HepG2 (cell line): ENCODE data around the gene CHFR. TPM values are rescaled to one million over a fixed set of nuclear protein-coding genes. Genes with fewer than 3 reads are reported as not detected.
A peak's percentile ranks its signal among the peaks of the same experiment; 100 is the strongest.
"Not testable (repeated sequence)": the region's sequence is repeated elsewhere in the genome, so short reads cannot be mapped to it uniquely, and the experiment has no call there.

Source experiments
- ATAC-seq: fragments of 200-7000 bp; cut with Tn5 transposase; 3 replicates; pipeline ENCODE4 v1.9.1; 2020; ENCODE audit warnings: mild to moderate bottlenecking, moderate library complexity
- BruUV-seq: library from RNA; stranded (reverse); fragments of 400-500 nt; replicated peaks from 2 replicates; lab custom pipeline; 2021; lab: Mats Ljungman, UMichigan
- CTCF ChIA-PET: fragments of 300-600 bp; formaldehyde crosslinking; extraction: SDS; loops from one replicate; lab custom pipeline; 2021; ENCODE audit warnings: low total read pairs, inconsistent platforms, low intra/inter-chr PET ratio; lab: Yijun Ruan, JAX
- POLR2A ChIA-PET: fragments of 350-600 bp; sonication (Branson Sonifier 250); formaldehyde crosslinking; loops from one replicate; lab custom pipeline; 2020; ENCODE audit warnings: antibody characterized with exemption, inconsistent platforms; lab: Yijun Ruan, JAX
- DNase-seq: peaks from one replicate; pipeline ENCODE4 v3.0.0-alpha.2; 2015; ENCODE audit warnings: low spot score
- FAIRE-seq: peaks from 3 replicates; lab custom pipeline; 2011; peaks lifted over from hg19 to GRCh38; lab: Jason Lieb, UNC
- H2AFZ ChIP-seq: one replicate; pipeline ENCODE4 v1.6.1; 2011; ENCODE audit warnings: low read length, inconsistent platforms
- H3K27ac ChIP-seq: fragments of 300-600 bp; 3 replicates; pipeline ENCODE4 v1.8.0; 2011; ENCODE audit warnings: mixed run types, mild to moderate bottlenecking, mixed read lengths, low read length, inconsistent platforms; ENCODE audit not compliant: insufficient read depth; ENCODE audit errors: extremely low read length
- H3K27me3 ChIP-seq, 2 experiments: fragments of 200-600 bp in 1 of 2; 2 replicates in 1 of 2; 3 replicates in 1 of 2; pipeline versions ENCODE4 v1.6.0 to v1.8.0; 2011; ENCODE audit warnings: low read length in 2 of 2, mild to moderate bottlenecking in 2 of 2, moderate library complexity in 2 of 2, inconsistent platforms in 1 of 2; ENCODE audit not compliant: insufficient read depth in 2 of 2, control insufficient read depth in 1 of 2
- H3K36me3 ChIP-seq, 2 experiments: fragments of 200-600 bp in 1 of 2; replicated peaks in 1 of 2; 2 replicates in 1 of 2; 3 replicates in 1 of 2; pipeline versions ENCODE4 v1.5.1 to v1.8.0; 2011; ENCODE audit warnings: low read length in 2 of 2, inconsistent platforms in 1 of 2; ENCODE audit not compliant: insufficient read depth in 2 of 2, control insufficient read depth in 1 of 2
- H3K4me1 ChIP-seq: 2 replicates; pipeline ENCODE4 v1.5.1; 2012; ENCODE audit warnings: low read length, inconsistent platforms; ENCODE audit not compliant: insufficient read depth
- H3K4me2 ChIP-seq: 2 replicates; pipeline ENCODE4 v1.6.0; 2011; ENCODE audit warnings: low read depth, low read length, inconsistent platforms
- H3K4me3 ChIP-seq, 3 experiments: fragments of 200-600 bp in 1 of 3; sonication (generic), shearing (Covaris generic) in 1 of 3; replicated peaks in 1 of 3; 2 replicates each; pipeline ENCODE4 v1.5.1; 2011 to 2016; ENCODE audit warnings: low read length in 3 of 3, inconsistent platforms in 2 of 3, low read depth in 2 of 3, mild to moderate bottlenecking in 2 of 3, control low read depth in 1 of 3, mixed read lengths in 1 of 3; ENCODE audit not compliant: insufficient read depth in 1 of 3
- H3K79me2 ChIP-seq: one replicate; pipeline ENCODE4 v1.6.1; 2011; ENCODE audit warnings: low read length, inconsistent platforms; ENCODE audit not compliant: insufficient read depth
- H3K9ac ChIP-seq: 2 replicates; pipeline ENCODE4 v1.6.0; 2011; ENCODE audit warnings: mild to moderate bottlenecking, low read depth, low read length, inconsistent platforms; ENCODE audit not compliant: insufficient read depth
- H3K9me3 ChIP-seq: 2 replicates; pipeline ENCODE4 v1.5.1; 2012; ENCODE audit warnings: mild to moderate bottlenecking, low read length
- H4K20me1 ChIP-seq: 2 replicates; pipeline ENCODE4 v1.6.0; 2011; ENCODE audit warnings: inconsistent platforms, mild to moderate bottlenecking, low read length, moderate library complexity; ENCODE audit not compliant: insufficient read depth
- ELF3 ChIP-seq: IDR thresholded peaks from 2 replicates; pipeline ENCODE4 v1.6.1; 2016; ENCODE audit warnings: missing genetic modification reagents, missing compliant biosample characterization
- EP300 ChIP-seq, 3 experiments: sonication (generic) in 1 of 3; formaldehyde crosslinking in 1 of 3; IDR thresholded peaks; 2 replicates each; pipeline versions ENCODE4 v1.5.1 to v1.6.1; 2011 to 2020; ENCODE audit warnings: low read depth in 2 of 3, low read length in 2 of 3, borderline replicate concordance in 1 of 3, improper control_type of control experiment in 1 of 3, mild to moderate bottlenecking in 1 of 3, missing genetic modification reagents in 1 of 3, moderate library complexity in 1 of 3
- FOXK1 ChIP-seq: sonication (generic); formaldehyde crosslinking; IDR thresholded peaks from 2 replicates; pipeline ENCODE4 v1.4.0; 2020; ENCODE audit warnings: low read depth, missing genetic modification reagents, borderline replicate concordance
- FOXO1 ChIP-seq: sonication (generic); formaldehyde crosslinking; IDR thresholded peaks from 2 replicates; pipeline ENCODE4 v1.4.0; 2020; ENCODE audit warnings: missing genetic modification reagents
- PHF5A ChIP-seq: IDR thresholded peaks from one replicate; pipeline ENCODE4 v1.6.1; 2018; ENCODE audit warnings: low read depth, missing genetic modification reagents; ENCODE audit not compliant: unreplicated experiment
- PHF8 ChIP-seq: sonication (generic); formaldehyde crosslinking; IDR thresholded peaks from 2 replicates; pipeline ENCODE4 v1.5.0; 2020; ENCODE audit warnings: missing genetic modification reagents
- RBAK ChIP-seq: sonication (generic); formaldehyde crosslinking; IDR thresholded peaks from 2 replicates; pipeline ENCODE4 v1.5.1; 2020; ENCODE audit warnings: mild to moderate bottlenecking, missing genetic modification reagents
- SP140L ChIP-seq: sonication (generic); formaldehyde crosslinking; IDR thresholded peaks from 2 replicates; pipeline ENCODE4 v1.4.0; 2020; ENCODE audit warnings: missing genetic modification reagents, borderline replicate concordance
- TAF15 ChIP-seq: fragments of 200-400 bp; formaldehyde crosslinking; IDR thresholded peaks from one replicate; pipeline ENCODE4 v1.6.1; 2018; ENCODE audit warnings: mild to moderate bottlenecking, low read depth, low read length; ENCODE audit not compliant: poor library complexity, severe bottlenecking
- ZNF510 ChIP-seq: sonication (generic); formaldehyde crosslinking; IDR thresholded peaks from 2 replicates; pipeline ENCODE4 v1.4.0; 2020; ENCODE audit warnings: low read depth, mild to moderate bottlenecking, missing genetic modification reagents
- ZNF713 ChIP-seq: sonication (generic); formaldehyde crosslinking; IDR thresholded peaks from 2 replicates; pipeline ENCODE4 v1.4.0; 2020; ENCODE audit warnings: mild to moderate bottlenecking, missing genetic modification reagents
- WGBS: methylation state at CpG from one replicate; pipeline ENCODE4 v1.1.6; 2017; ENCODE audit warnings: low lambda C conversion rate; 5-methylcytosine and 5-hydroxymethylcytosine counted together
- in situ Hi-C: cut with HindIII; loops from 2 replicates; pipeline ENCODE4 v1.10.0; 2017; ENCODE audit warnings: low pct_unique_long_range_greater_than_20kb; ENCODE audit not compliant: extremely low pct_ligation_motif_present
- intact Hi-C: fragments of 100-400 bp; cut with micrococcal nuclease; formaldehyde crosslinking; loops from one replicate; pipeline ENCODE4 v1.10.0; 2022; ENCODE audit not compliant: unreplicated experiment
- polyA plus RNA-seq, 8 experiments: library from polyadenylated mRNA; depleted of rRNA in 3 of 8; stranded (reverse) in 7 of 8; unstranded in 1 of 8; fragments of >200 nt; fragmentation: Illumina TruSeq in 4 of 8; extraction: Trizol in 4 of 8; gene quantifications; 2 replicates each; pipeline versions ENCODE4 v1.2.1 to v1.2.3, GENCODE V29; 2011 to 2016; ENCODE audit warnings: low read depth in 4 of 8, missing spikeins in 1 of 8, mixed read lengths in 1 of 8; ENCODE audit not compliant: insufficient read depth in 1 of 8
- total RNA-seq, 5 experiments: library from RNA; depleted of rRNA; stranded (reverse); fragments of >200 nt; fragmentation: Illumina TruSeq; extraction: Trizol; gene quantifications; 2 replicates each; pipeline ENCODE4 v1.2.3, GENCODE V29; 2016; ENCODE audit warnings: low read depth in 1 of 5
- TF ChIP-seq, protein P1 (sequence below): sonication (generic); formaldehyde crosslinking; IDR thresholded peaks from 2 replicates; pipeline ENCODE4 v1.9.0; 2021; ENCODE audit warnings: missing genetic modification reagents, borderline replicate concordance
- TF ChIP-seq, protein P2 (sequence below): IDR thresholded peaks from 2 replicates; pipeline ENCODE4 v1.6.1; 2012; ENCODE audit warnings: inconsistent platforms

Gene CHFR
- total and polyA plus RNA-seq, 2 of the 13 experiments (the other 11 are each of a cell fraction or from before 2014, with no cell fraction given): 21.4 to 21.5 TPM

DNA sequence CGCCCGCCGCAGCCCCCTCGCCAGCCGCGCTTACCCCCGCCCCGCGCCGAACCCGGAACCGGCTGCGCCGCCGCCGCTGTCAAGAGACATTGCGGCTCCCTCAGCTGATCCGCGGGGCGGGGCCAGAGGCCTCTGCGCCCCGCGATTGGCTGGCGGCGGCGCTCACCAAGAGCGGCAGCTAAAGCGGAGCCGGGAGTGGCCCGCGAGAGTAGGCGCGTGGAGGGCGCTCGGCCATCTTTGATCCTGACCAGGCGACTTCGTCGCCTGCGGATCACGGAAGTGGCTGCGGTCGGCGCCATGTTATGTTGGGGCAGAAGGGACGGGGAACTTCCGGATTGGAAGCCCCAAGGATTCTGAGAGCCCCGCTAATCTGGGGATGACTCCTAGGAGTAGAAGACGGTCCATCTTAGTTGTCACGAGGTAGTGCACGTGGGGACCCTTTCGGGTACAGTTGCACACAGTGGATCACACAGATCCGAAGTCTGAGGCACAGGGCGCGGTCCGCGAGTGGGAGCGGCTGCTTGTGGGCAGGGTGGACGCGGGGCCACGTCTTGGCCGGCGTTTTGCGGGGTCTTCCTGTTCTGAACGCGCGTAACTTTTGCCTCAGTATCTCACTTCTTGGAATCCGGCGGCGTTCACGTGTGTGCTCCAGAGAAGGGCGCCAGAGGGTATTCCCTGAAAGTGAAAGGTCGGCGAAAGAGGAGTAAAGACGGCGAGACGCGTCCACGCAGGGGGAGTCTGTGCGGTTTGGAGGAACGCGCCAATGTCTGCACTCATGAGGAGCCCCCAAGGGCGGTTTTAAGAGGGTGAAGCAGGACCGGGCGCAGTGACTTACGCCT is at the start of gene CHFR (continued):
- TF ChIP-seq, protein P1, sequence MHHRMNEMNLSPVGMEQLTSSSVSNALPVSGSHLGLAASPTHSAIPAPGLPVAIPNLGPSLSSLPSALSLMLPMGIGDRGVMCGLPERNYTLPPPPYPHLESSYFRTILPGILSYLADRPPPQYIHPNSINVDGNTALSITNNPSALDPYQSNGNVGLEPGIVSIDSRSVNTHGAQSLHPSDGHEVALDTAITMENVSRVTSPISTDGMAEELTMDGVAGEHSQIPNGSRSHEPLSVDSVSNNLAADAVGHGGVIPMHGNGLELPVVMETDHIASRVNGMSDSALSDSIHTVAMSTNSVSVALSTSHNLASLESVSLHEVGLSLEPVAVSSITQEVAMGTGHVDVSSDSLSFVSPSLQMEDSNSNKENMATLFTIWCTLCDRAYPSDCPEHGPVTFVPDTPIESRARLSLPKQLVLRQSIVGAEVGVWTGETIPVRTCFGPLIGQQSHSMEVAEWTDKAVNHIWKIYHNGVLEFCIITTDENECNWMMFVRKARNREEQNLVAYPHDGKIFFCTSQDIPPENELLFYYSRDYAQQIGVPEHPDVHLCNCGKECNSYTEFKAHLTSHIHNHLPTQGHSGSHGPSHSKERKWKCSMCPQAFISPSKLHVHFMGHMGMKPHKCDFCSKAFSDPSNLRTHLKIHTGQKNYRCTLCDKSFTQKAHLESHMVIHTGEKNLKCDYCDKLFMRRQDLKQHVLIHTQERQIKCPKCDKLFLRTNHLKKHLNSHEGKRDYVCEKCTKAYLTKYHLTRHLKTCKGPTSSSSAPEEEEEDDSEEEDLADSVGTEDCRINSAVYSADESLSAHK (CRISPR knock-in tag): no peak
- TF ChIP-seq PHF5A (CRISPR knock-in tag): peak; percentile 23
- TF ChIP-seq, protein P2, sequence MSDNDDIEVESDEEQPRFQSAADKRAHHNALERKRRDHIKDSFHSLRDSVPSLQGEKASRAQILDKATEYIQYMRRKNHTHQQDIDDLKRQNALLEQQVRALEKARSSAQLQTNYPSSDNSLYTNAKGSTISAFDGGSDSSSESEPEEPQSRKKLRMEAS: peak; percentile 88
- TF ChIP-seq FOXO1: peak; percentile 7; the same call in 1 of the 2 replicates
- peak; percentile 96 for TF ChIP-seq ELF3 (CRISPR knock-in tag)
- no peak for TF ChIP-seq TAF15
- TF ChIP-seq PHF8: peak; percentile 88; the same call in 1 of the 2 replicates
- no peak for TF ChIP-seq RBAK (CRISPR knock-in tag)
- TF ChIP-seq FOXK1 (CRISPR knock-in tag): no peak; the same call in 1 of the 2 replicates
- no peak for TF ChIP-seq ZNF510
- TF ChIP-seq EP300 (IDR thresholded peaks at IDR 0.05; ENCODE audit: low read depth in 2 of 2, low read length in 2 of 2): no peak
- TF ChIP-seq EP300 (CRISPR knock-in tag; IDR thresholded peaks at IDR 0.05; ENCODE audit: borderline replicate concordance): no peak
- no peak for TF ChIP-seq SP140L
- TF ChIP-seq ZNF713 (CRISPR knock-in tag): no peak

DNA sequence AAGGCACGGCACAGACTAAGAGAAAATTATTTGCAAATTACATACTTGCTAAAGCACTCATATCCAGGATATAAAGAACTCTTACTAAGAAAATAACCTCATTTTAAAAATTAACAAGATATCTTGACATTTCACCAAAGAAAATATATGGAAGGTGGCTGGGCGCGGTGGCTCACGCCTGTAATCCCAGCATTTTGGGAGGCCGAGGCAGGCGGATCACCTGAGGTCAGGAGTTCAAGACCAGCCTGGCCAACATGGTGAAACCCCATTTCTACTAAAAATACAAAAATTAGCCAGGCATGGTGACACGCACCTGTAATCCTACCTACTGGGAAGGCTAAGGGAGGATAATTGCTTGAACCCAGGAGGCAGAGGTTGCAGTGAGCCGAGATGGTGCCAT is 49.5 kb upstream of the CHFR start:
- intact Hi-C loops, H3K4me1 ChIP-seq, H4K20me1 ChIP-seq, POLR2A ChIA-PET, BruUV-seq, H3K27ac ChIP-seq, CTCF ChIA-PET, DNase-seq, H3K79me2 ChIP-seq, H3K4me2 ChIP-seq, FAIRE-seq, ATAC-seq, H3K36me3 ChIP-seq, H3K4me3 ChIP-seq, H3K27me3 ChIP-seq, H2AFZ ChIP-seq, H3K9ac ChIP-seq, in situ Hi-C loops: not testable (repeated sequence)
- peaks cover 73% of the 10 kb centered on the region for H3K9me3 ChIP-seq
- WGBS: 91% methylated on average over 8 of the region's 8 CpGs
